Mesenchymal stem cell (in vitro differentiated cells and primary cell): Measurements from ENCODE around the gene TIPIN.
"Not testable (repeated sequence)": the region's sequence is repeated elsewhere in the genome, so short reads cannot be mapped to it uniquely, and the experiment has no call there.

ENCODE experiments used
- DNase-seq: peaks from one replicate; pipeline ENCODE4 v3.0.0-alpha.2; 2013
- H2AFZ ChIP-seq: one replicate; pipeline ENCODE4 v1.6.1; 2013; ENCODE audit warnings: low read depth, mild to moderate bottlenecking, control low read depth, inconsistent platforms, low read length, moderate library complexity
- H2AK5ac ChIP-seq: 2 replicates; pipeline ENCODE4 v1.6.1; 2013; ENCODE audit warnings: low read length, moderate library complexity, mild to moderate bottlenecking, inconsistent platforms; ENCODE audit not compliant: severe bottlenecking
- H2BK120ac ChIP-seq: one replicate; pipeline ENCODE4 v1.6.1; 2013; ENCODE audit warnings: low read depth, mild to moderate bottlenecking, inconsistent platforms, low read length, moderate library complexity
- H2BK12ac ChIP-seq, 2 experiments: one replicate each; pipeline ENCODE4 v1.6.1; 2013; ENCODE audit warnings: inconsistent platforms in 2 of 2, low read length in 2 of 2, mild to moderate bottlenecking in 2 of 2, moderate library complexity in 2 of 2, control low read depth in 1 of 2
- H2BK15ac ChIP-seq: one replicate; pipeline ENCODE4 v1.6.1; 2013; ENCODE audit warnings: mild to moderate bottlenecking, low read depth, inconsistent platforms; ENCODE audit not compliant: poor library complexity, severe bottlenecking
- H2BK5ac ChIP-seq: 2 replicates; pipeline ENCODE4 v1.6.1; 2013; ENCODE audit warnings: low read depth, mild to moderate bottlenecking, low read length, control low read depth, inconsistent platforms; ENCODE audit not compliant: poor library complexity, severe bottlenecking
- H3K14ac ChIP-seq, 2 experiments: one replicate each; pipeline ENCODE4 v1.6.1; 2013; ENCODE audit warnings: inconsistent platforms in 2 of 2, low read length in 2 of 2, control low read depth in 1 of 2, mild to moderate bottlenecking in 1 of 2, moderate library complexity in 1 of 2
- H3K18ac ChIP-seq, 2 experiments: one replicate each; pipeline ENCODE4 v1.6.1; 2013; ENCODE audit warnings: inconsistent platforms in 2 of 2, low read length in 2 of 2, control low read depth in 1 of 2, low read depth in 1 of 2, mild to moderate bottlenecking in 1 of 2
- H3K23ac ChIP-seq, 2 experiments: one replicate each; pipeline ENCODE4 v1.6.1; 2013; ENCODE audit warnings: inconsistent platforms in 2 of 2, low read length in 2 of 2, mild to moderate bottlenecking in 2 of 2, moderate library complexity in 2 of 2, control low read depth in 1 of 2
- H3K27ac ChIP-seq: 2 replicates; pipeline ENCODE4 v1.5.1; 2013; ENCODE audit warnings: mild to moderate bottlenecking, moderate library complexity, low read length, control low read depth, inconsistent platforms; ENCODE audit not compliant: poor library complexity, severe bottlenecking
- H3K27me3 ChIP-seq, 2 experiments: 2 replicates each; pipeline versions ENCODE4 v1.6.1 to v1.7.0; 2013; ENCODE audit warnings: low read length in 2 of 2, mild to moderate bottlenecking in 2 of 2, moderate library complexity in 2 of 2, control low read depth in 1 of 2, inconsistent platforms in 1 of 2; ENCODE audit not compliant: control insufficient read depth in 1 of 2, insufficient read depth in 1 of 2
- H3K36me3 ChIP-seq, 2 experiments: 2 replicates each; pipeline versions ENCODE4 v1.6.1 to v1.7.0; 2013; ENCODE audit warnings: low read length in 2 of 2, control low read depth in 1 of 2, inconsistent platforms in 1 of 2, low read depth in 1 of 2, mild to moderate bottlenecking in 1 of 2; ENCODE audit not compliant: insufficient read depth in 2 of 2, control insufficient read depth in 1 of 2
- H3K4ac ChIP-seq, 2 experiments: one replicate each; pipeline ENCODE4 v1.6.1; 2013; ENCODE audit warnings: inconsistent platforms in 2 of 2, low read length in 2 of 2, mild to moderate bottlenecking in 2 of 2, moderate library complexity in 2 of 2, control low read depth in 1 of 2, low read depth in 1 of 2
- H3K4me1 ChIP-seq: 2 replicates; pipeline ENCODE4 v1.6.1; 2013; ENCODE audit warnings: low read depth, low read length, control low read depth; ENCODE audit not compliant: control insufficient read depth, insufficient read depth
- H3K4me2 ChIP-seq: 2 replicates; pipeline ENCODE4 v1.6.1; 2013; ENCODE audit warnings: low read length, mild to moderate bottlenecking, inconsistent platforms; ENCODE audit not compliant: poor library complexity, severe bottlenecking
- H3K4me3 ChIP-seq, 2 experiments: 2 replicates each; pipeline versions ENCODE4 v1.5.1 to v1.7.0; 2013; ENCODE audit warnings: low read length in 2 of 2, mild to moderate bottlenecking in 2 of 2, control low read depth in 1 of 2, low read depth in 1 of 2; ENCODE audit not compliant: insufficient read depth in 1 of 2
- H3K79me1 ChIP-seq: replicated peaks from 2 replicates; pipeline ENCODE4 v1.6.1; 2013; ENCODE audit warnings: mild to moderate bottlenecking, control low read depth, low read length, inconsistent platforms; ENCODE audit not compliant: poor library complexity, severe bottlenecking
- H3K9ac ChIP-seq: 2 replicates; pipeline ENCODE4 v1.7.0; 2013; ENCODE audit warnings: mild to moderate bottlenecking, low read length, moderate library complexity
- H3K9me3 ChIP-seq: 2 replicates; pipeline ENCODE4 v1.7.0; 2013; ENCODE audit warnings: mild to moderate bottlenecking, low read length; ENCODE audit not compliant: control insufficient read depth
- H4K8ac ChIP-seq: one replicate; pipeline ENCODE4 v1.6.1; 2013; ENCODE audit warnings: inconsistent platforms, mild to moderate bottlenecking, low read length, moderate library complexity
- H4K91ac ChIP-seq: one replicate; pipeline ENCODE4 v1.6.1; 2013; ENCODE audit warnings: mild to moderate bottlenecking, low read length, inconsistent platforms
- WGBS: methylation state at CpG from one replicate; pipeline ENCODE4 v1.1.7; 2013; ENCODE audit warnings: mixed read lengths; 5-methylcytosine and 5-hydroxymethylcytosine counted together

Gene TIPIN

GRCh38 chr15:66393037-66393436 lies 36.6 kb upstream of the TIPIN start:
- H3K36me3 ChIP-seq, result peaks cover 7 to 24% of the 10 kb centered on the region in 2 experiments
- not testable (repeated sequence) for H3K4me3 ChIP-seq, H2AK5ac ChIP-seq, H2AFZ ChIP-seq, H3K4me1 ChIP-seq, H3K4me2 ChIP-seq, H3K27me3 ChIP-seq, H2BK12ac ChIP-seq, H3K79me1 ChIP-seq, H2BK15ac ChIP-seq, H3K18ac ChIP-seq, H4K8ac ChIP-seq, H4K91ac ChIP-seq, H3K27ac ChIP-seq, H3K14ac ChIP-seq, H3K9me3 ChIP-seq, H3K23ac ChIP-seq, H3K4ac ChIP-seq, H2BK120ac ChIP-seq, DNase-seq, H2BK5ac ChIP-seq, H3K9ac ChIP-seq
- WGBS, result 100% methylated on average over 1 of the region's 1 CpG

DNA sequence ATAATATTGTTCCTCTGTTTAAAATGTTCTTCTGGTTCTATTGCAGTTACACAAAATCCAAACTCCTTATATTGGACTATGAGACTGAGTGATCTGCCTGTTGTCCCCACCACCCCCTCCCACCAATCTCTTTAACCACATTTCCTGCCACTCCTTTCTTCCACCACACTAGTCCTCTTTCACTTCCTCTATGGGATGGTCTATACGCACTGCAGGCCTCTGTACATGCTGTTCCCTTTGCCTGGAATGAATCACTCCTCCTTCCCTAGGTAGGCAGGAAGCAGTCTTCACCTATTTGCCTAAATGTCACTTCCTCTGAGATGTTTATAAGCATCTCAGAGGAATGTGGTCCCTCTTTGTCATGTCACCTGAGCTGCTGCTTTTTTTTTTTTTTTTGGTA lies 34.2 kb upstream of the TIPIN start:
- H3K79me1 ChIP-seq, result peaks cover 9% of the 10 kb centered on the region
- no peak overlapping the region for H4K91ac ChIP-seq
- H3K27me3 ChIP-seq, result no peaks in the 10 kb centered on the region
- H2BK5ac ChIP-seq, result no peak overlapping the region
- no peak overlapping the region for H3K27ac ChIP-seq
- no peak overlapping the region for H3K18ac ChIP-seq
- no peak overlapping the region for H2BK12ac ChIP-seq
- 11% methylated on average over 1 of the region's 1 CpG for WGBS
- H3K4ac ChIP-seq, result no peak overlapping the region
- no peak overlapping the region for H2AFZ ChIP-seq
- H3K4me2 ChIP-seq, result no peak overlapping the region
- H3K9me3 ChIP-seq, result no peaks in the 10 kb centered on the region
- H3K14ac ChIP-seq, result no peak overlapping the region
- H2BK15ac ChIP-seq, result no peak overlapping the region
- H2BK120ac ChIP-seq, result no peak overlapping the region
- no peak overlapping the region for H3K9ac ChIP-seq
- H3K4me1 ChIP-seq, result peaks cover 7% of the 10 kb centered on the region
- H3K23ac ChIP-seq, result no peak overlapping the region
- H4K8ac ChIP-seq, result no peak overlapping the region
- H3K4me3 ChIP-seq, result no peak overlapping the region
- peaks cover 0 to 15% of the 10 kb centered on the region in 2 experiments for H3K36me3 ChIP-seq
- no peak overlapping the region for H2AK5ac ChIP-seq
- DNase-seq, result no peak

DNA sequence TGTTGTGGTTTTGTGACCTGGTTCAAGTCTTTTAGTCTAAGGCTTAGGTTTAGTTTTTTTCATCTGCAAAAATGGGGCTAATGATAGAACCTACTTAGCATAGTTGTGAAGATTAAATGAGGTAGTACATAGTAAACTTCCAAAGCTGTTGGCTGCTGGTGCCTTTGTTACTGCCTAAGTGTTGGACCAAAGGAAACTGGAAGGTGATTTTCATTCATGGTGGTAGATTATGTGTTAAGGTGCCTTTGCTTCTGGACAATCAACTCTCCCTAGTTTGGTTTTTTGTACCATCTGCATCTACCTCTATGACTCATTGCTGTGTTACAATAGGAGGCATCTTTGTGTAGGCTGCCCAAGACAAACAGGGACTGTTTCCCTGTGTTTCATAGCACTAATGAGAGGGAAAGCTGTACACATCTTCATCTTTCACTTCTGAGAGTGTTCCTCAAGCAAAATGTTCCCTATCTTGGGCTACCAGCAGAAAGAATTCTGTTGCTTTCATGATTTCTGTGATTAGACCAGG lies 33.4 kb upstream of the TIPIN start:
- no peak for DNase-seq
- peaks cover 9% of the 10 kb centered on the region for H3K79me1 ChIP-seq
- H2AK5ac ChIP-seq, result no peak overlapping the region
- no peak overlapping the region for H3K18ac ChIP-seq
- no peak overlapping the region for H4K8ac ChIP-seq
- no peak overlapping the region for H3K4me3 ChIP-seq
- peaks cover 6% of the 10 kb centered on the region for H3K4me1 ChIP-seq
- no peak overlapping the region for H3K23ac ChIP-seq
- no peak overlapping the region for H2BK120ac ChIP-seq
- no peak overlapping the region for H2BK15ac ChIP-seq
- peaks cover 0 to 12% of the 10 kb centered on the region in 2 experiments for H3K36me3 ChIP-seq
- no peak overlapping the region for H2BK5ac ChIP-seq
- no peaks in the 10 kb centered on the region for H3K9me3 ChIP-seq
- H3K9ac ChIP-seq, result no peak overlapping the region
- H3K4me2 ChIP-seq, result no peak overlapping the region
- no peak overlapping the region for H3K27ac ChIP-seq
- no peak overlapping the region for H3K14ac ChIP-seq
- no peak overlapping the region for H2AFZ ChIP-seq
- H3K4ac ChIP-seq, result no peak overlapping the region
- no peak overlapping the region for H2BK12ac ChIP-seq
- no peaks in the 10 kb centered on the region for H3K27me3 ChIP-seq
- no peak overlapping the region for H4K91ac ChIP-seq

GRCh38 chr15:66389098-66389858 lies 32.8 kb upstream of the TIPIN start:
- H3K36me3 ChIP-seq, result peaks cover 0 to 8% of the 10 kb centered on the region in 2 experiments
- H3K4me1 ChIP-seq, result peaks cover 6% of the 10 kb centered on the region
- no peaks in the 10 kb centered on the region for H3K9me3 ChIP-seq

More at GRCh38 chr15:66389098-66389858, 32.8 kb upstream of the TIPIN start:
- no peak overlapping the region for H3K9ac ChIP-seq
- no peak for DNase-seq
- H2AK5ac ChIP-seq, result no peak overlapping the region
- no peak overlapping the region for H3K4ac ChIP-seq
- H2BK5ac ChIP-seq, result no peak overlapping the region
- H3K4me2 ChIP-seq, result no peak overlapping the region
- no peak overlapping the region for H4K8ac ChIP-seq
- no peak overlapping the region for H3K27ac ChIP-seq
- H3K79me1 ChIP-seq, result peaks cover 9% of the 10 kb centered on the region
- no peaks in the 10 kb centered on the region for H3K27me3 ChIP-seq
- 98% methylated on average over 8 of the region's 14 CpGs for WGBS
- no peak overlapping the region for H3K18ac ChIP-seq
- H2BK12ac ChIP-seq, result no peak overlapping the region
- H4K91ac ChIP-seq, result no peak overlapping the region
- no peak overlapping the region for H2AFZ ChIP-seq
- H2BK120ac ChIP-seq, result no peak overlapping the region
- no peak overlapping the region for H2BK15ac ChIP-seq
- H3K14ac ChIP-seq, result no peak overlapping the region
- no peak overlapping the region for H3K23ac ChIP-seq
- H3K4me3 ChIP-seq, result no peak overlapping the region
